Lower leg skin (tissue), 4 donors: Measurements from ENCODE around the gene ZNF205. TPM values are rescaled to one million over a fixed set of nuclear protein-coding genes. Genes with fewer than 3 reads are reported as not detected.
A peak's percentile ranks its signal among the peaks of the same experiment; 100 is the strongest.

Experiments
- DNase-seq, 2 donors: peaks; one replicate each; pipeline ENCODE4 v3.0.0-alpha.2; 2019; ENCODE audit warnings: low spot score in 2 of 2
- H3K4me3 ChIP-seq: fragments of 200-600 bp; sonication (generic); 2 replicates; pipeline ENCODE4 v1.5.1; 2017; ENCODE audit warnings: mild to moderate bottlenecking, low read depth; ENCODE audit not compliant: poor library complexity, severe bottlenecking
- CTCF ChIP-seq, 3 donors: fragments of 450-650 bp; IDR thresholded peaks; one replicate each; pipeline ENCODE4 v1.5.1; 2016; ENCODE audit warnings: antibody characterized with exemption in 3 of 3, mild to moderate bottlenecking in 3 of 3, moderate library complexity in 2 of 3
- POLR2A ChIP-seq, 2 donors: fragments of 450-650 bp; IDR thresholded peaks; one replicate each; pipeline ENCODE4 v1.6.1; 2016 to 2017; ENCODE audit warnings: antibody characterized with exemption in 2 of 2, mild to moderate bottlenecking in 1 of 2, moderate library complexity in 1 of 2
- WGBS, 2 donors: methylation state at CpG; one replicate each; pipeline ENCODE4 v1.1.5; 2018; 5-methylcytosine and 5-hydroxymethylcytosine counted together
- intact Hi-C: fragments of 100-400 bp; cut with DNase I; formaldehyde crosslinking; loops from one replicate; pipeline ENCODE4 v1.15.0; 2023; ENCODE audit warnings: low total_unique reads
- total RNA-seq, 4 donors: library from RNA; depleted of rRNA; stranded (reverse); fragments of >200 nt; gene quantifications; one replicate each; pipeline ENCODE4 v1.1.0, GENCODE V29; 2016

Gene ZNF205
- total RNA-seq, 4 donors from 2014 or later, result 15.1 to 25.3 (median 18.5) TPM

GRCh38 chr16:3099732-3100499, 12.5 kb upstream of the ZNF205 start:
- no peak for TF ChIP-seq CTCF (IDR thresholded peaks at IDR 0.05)
- TF ChIP-seq POLR2A (IDR thresholded peaks at IDR 0.05), result no peak
- WGBS, 2 donors, result 5 to 8% methylated on average over 39 of the region's 39 CpGs
- peak; percentile 91 to 98 for DNase-seq
- intact Hi-C loops, result no loop called here
- no peak overlapping the region for H3K4me3 ChIP-seq

- 58 to 65% methylated on average over 29 of the region's 29 CpGs for WGBS, 2 donors
- intact Hi-C loops, result no loop called here
- no peak for TF ChIP-seq CTCF (IDR thresholded peaks at IDR 0.05)
- TF ChIP-seq POLR2A (IDR thresholded peaks at IDR 0.05), result no peak
- DNase-seq, result no peak
- H3K4me3 ChIP-seq, result no peak overlapping the region
These were observed 11.2 kb upstream of the ZNF205 start for GRCh38 chr16:3101018-3101840.

GRCh38 chr16:3101841-3102470, 10.4 kb upstream of the ZNF205 start:
- TF ChIP-seq POLR2A (IDR thresholded peaks at IDR 0.05) (no peak), CTCF (IDR thresholded peaks at IDR 0.05) (no peak)

GRCh38 chr16:3106205-3106928, 6.0 kb upstream of the ZNF205 start:
- H3K4me3 ChIP-seq, result peak overlapping the region; percentile 55
- 0 to 1% methylated on average over 41 to 74 of the region's 74 CpGs for WGBS, 2 donors
- TF ChIP-seq POLR2A (IDR thresholded peaks at IDR 0.05), result no peak
- TF ChIP-seq CTCF (IDR thresholded peaks at IDR 0.05), result no peak
- intact Hi-C loops, result no loop called here
- DNase-seq, result peak; percentile 86 to 98

More at GRCh38 chr16:3101841-3102470, 10.4 kb upstream of the ZNF205 start:
- no peak overlapping the region for H3K4me3 ChIP-seq
- 56 to 63% methylated on average over 27 of the region's 27 CpGs for WGBS, 2 donors
- no peak for DNase-seq
- intact Hi-C loops, result no loop called here

- DNase-seq, result no peak
- WGBS, 2 donors, result 12 to 13% methylated on average over 19 of the region's 19 CpGs
- intact Hi-C loops, result no loop called here
- peak overlapping the region; percentile 74 for H3K4me3 ChIP-seq
- TF ChIP-seq POLR2A (IDR thresholded peaks at IDR 0.05) (no peak), CTCF (IDR thresholded peaks at IDR 0.05) (no peak)
These were observed 642 bp downstream of the ZNF205 start for GRCh38 chr16:3112881-3113574.
